ENCODE data around the gene CEP19.
"Not testable (repeated sequence)": the region's sequence is repeated elsewhere in the genome, so short reads cannot be mapped to it uniquely, and the experiment has no call there.

Gene CEP19, protein sequence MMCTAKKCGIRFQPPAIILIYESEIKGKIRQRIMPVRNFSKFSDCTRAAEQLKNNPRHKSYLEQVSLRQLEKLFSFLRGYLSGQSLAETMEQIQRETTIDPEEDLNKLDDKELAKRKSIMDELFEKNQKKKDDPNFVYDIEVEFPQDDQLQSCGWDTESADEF

GRCh38 chr3:196711838-196712513, at the start of gene CEP19, which contains the start of gene PIGX:
TSS of gene CEP19 (minus strand) at chr3:196712250. CDS start at chr3:196708657, 3,593 bp downstream.
TSS of gene PIGX (plus strand) at chr3:196712377.
- peak; percentile 30 to 91 for DNase-seq

DNA sequence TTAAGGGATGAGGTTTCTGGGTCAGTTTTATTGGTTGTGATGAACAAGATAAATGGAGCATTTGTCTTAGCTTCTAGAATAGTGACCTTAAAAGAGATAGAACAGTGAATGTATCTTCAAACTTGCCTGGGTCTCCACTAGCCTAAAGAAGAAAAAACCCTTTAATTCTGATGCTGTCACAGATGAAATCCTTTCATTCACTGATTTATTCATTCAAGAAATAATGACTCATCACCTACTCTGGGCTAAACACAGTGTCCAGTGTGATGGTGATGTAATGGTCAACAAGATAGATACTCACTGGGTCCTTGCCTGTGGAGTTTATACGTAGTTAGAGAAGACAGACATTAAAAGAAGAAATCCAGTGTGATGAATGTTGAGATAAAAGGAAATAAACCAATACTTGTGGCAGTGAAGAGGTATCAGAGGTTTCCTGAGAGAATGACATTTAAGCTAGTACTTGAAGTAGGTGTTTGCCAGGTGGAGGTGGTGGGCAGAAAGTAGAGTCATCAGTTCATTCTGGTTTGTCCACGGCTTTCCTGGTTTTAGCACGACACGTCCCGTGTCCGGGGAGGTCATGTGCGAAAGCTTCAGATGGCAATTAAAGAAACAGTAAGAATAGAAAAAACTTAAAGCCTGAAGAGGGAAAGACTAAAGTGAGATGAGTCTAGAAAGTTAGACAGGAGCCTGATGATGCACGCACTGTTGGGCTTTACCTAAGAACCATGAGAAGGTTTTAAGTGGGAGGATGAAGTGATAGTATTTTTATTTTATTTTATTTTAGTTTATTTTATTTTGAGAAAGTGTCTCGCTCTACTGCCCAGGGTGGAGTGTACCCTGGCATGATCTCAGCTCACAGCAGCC, 46.1 kb upstream of the CEP19 start:
- no peak for DNase-seq

- no peak for DNase-seq
Measured at GRCh38 chr3:196756732-196757131, 44.7 kb upstream of the CEP19 start.

GRCh38 chr3:196754091-196754981, 42.3 kb upstream of the CEP19 start:
- DNase-seq, result no peak

DNA sequence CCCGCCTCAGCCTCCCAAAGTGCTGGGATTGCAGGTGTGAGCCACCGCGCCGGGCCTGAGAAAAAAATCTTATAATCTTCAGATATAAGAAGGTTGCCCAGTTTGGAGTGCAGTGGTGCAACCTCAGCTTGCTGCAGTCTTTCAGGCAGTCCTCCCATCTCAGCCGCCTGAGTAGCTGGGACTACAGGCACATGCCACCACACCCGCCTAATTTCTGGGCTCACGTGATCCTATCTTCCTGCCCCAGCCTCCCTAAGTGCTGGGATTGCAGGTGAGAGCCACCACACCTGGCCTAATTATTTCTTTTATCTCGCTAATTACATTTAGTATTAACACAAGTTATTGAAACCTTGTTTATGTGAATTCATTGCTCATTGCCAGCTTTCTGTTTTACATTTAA, 41.2 kb upstream of the CEP19 start:
- DNase-seq, result no peak

- DNase-seq, result no peak
Measured at GRCh38 chr3:196749125-196749524, 37.1 kb upstream of the CEP19 start.

DNA sequence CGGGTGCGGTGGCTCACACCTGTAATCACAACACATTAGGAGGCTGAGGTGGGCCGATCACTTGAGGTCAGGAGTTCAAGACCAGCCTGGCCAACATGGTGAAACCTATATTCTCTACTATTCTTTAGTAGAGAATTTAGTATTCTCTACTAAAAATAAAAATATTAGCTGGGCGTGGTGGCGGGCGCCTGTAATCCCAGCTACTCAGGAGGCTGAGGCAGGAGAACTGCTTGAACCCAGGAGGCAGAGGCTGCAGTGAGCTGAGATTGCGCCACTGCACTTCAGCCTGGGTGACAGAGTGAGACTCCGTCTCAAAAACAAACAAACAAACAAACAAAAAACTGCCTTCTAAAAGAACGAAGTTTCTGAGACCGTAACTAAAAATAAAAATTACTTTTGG, 31.5 kb upstream of the CEP19 start:
- DNase-seq, result not testable (repeated sequence)

- DNase-seq, result no peak
Measured at GRCh38 chr3:196741249-196741889, 29.3 kb upstream of the CEP19 start.

GRCh38 chr3:196740481-196741248, 28.6 kb upstream of the CEP19 start:
- DNase-seq, result peak in 1 of 2 experiments; percentile 79

- peak; percentile 64 to 95 for DNase-seq
Measured at GRCh38 chr3:196739671-196740480, 27.8 kb upstream of the CEP19 start, which contains the start of gene PAK2. TSS of gene PAK2 (plus strand) at chr3:196739857. CDS start at chr3:196782647, 42,790 bp downstream.

DNA sequence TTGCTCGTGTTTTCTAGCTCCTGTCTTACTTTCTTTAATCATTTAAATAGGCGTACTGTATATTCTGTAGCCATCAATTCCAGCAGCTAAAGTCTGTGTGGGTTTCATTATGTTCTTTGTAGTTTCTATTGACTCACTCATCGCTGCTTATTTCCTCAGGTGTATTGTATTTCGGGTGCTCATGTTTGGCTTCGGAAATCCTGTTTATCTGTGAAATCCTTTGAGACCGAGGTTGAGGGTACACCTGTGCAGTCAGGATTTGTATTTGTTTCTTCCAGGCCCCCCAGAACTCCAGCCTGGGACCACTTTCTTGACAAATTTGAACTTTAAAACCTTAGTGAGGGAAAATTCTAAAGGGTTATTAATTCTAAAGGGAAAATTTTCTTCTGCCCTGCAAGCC, 25.6 kb upstream of the CEP19 start:
- no peak for DNase-seq

DNA sequence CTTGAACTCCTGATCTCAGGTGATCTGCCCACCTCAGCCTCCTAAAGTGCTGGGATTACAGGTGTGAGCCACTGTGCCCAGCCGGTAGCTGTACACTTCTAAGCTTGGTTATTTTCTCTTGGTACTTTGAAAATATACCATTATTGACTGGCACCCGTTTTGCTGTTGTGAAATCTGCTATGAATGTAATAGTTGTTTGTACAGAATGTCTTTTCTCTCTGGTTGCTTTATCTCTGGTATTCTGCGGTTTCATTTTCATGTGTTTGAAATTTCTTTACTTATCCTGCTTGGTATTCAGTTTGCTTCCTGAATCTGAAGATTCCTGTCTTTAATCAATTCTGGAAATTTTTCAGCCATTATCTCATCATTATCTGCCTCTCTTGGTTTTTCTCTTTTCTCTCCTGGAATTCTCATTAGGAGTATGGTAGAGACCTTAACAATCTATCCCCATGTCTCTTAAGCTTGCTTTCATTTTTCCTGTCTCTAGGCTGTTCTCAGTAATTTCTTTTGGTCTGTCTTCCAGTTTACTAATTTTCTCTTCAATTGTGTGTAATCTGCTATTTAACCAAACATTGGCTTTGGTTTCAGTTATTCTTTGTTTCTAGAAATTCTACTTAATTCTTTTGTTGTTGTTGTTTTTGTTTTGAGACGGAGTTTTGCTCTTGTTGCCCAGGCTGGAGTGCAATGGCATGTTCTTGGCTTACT, 24.8 kb upstream of the CEP19 start:
- DNase-seq, result no peak

GRCh38 chr3:196735751-196736150, 23.7 kb upstream of the CEP19 start:
- DNase-seq, result no peak

DNA sequence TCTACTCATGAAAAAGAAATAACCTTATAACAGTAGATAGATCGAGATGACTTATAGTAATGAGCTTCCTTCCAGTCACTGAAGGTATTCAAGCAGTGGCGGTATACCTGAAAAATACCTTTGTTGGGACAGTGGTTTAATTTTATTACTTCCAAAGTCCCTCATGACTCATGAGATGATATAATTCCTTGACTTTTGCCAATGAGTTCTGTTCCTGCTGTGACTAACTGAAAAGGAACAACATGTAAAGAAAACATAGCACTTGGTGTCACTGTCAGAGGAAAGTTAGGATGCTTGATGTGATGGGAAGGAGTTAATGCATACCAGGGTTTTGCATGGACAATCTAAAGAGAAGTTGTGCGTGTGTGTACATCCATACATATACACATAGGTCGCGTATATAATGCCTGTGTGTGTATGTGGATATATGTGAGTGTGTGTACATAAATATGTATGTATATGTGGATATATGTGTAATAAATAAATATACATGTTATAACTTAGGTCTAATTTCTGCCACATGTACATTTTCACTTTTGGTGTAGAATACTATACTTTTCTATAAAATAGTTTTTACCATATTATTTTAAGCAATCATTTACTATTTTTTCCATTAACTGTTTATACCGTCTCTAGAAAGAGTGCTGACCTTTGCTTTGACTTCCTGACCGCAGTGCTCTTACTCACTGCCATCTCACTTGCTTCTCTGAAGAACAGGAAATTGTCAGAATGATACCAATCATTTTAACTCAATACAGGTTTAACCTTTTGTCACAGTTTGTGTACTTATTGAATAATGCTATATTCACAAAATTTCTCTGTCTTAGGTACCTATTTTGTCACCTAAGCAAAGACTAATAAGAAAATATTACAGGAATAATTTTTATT, 15.0 kb upstream of the CEP19 start:
- DNase-seq, result no peak

DNA sequence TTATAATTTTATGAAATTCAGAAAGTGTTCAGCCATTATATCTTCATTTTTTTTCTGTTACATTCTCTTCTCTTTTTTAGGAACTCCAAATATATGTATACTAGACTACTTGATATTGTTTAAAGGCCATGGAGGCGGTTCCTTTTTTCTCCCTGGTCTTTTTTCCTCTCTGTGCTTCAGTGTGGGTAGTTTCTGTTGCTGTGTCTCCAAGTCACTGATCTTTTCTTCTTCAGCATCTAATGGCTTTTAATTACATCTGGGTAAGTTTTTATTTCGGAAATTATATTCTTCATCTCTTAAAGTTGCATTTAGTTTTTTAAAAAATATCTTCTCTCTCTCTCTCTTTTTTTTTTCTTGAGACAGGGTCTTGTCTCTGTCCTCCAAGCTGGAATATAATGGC, 9.0 kb upstream of the CEP19 start:
- DNase-seq, result no peak

DNA sequence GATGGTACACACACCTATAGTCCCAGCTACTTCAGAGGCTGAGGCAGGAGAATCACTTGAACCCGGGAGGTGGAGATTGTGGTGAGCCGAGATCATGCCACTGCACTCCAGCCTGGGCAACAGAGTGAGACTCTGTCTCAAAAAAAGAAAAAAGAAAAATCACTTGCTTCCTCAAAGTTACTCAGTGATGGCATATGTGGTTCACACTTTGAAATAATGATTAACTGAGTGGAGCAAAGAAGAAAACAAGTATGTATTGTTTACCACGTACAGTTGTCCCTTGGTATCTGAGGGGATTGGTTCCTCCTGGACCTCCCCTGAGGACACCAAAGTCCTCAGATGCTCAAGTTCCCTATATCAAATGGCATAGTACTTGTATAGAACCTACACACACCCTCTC, 5.1 kb upstream of the CEP19 start:
- DNase-seq, result not testable (repeated sequence)

DNA sequence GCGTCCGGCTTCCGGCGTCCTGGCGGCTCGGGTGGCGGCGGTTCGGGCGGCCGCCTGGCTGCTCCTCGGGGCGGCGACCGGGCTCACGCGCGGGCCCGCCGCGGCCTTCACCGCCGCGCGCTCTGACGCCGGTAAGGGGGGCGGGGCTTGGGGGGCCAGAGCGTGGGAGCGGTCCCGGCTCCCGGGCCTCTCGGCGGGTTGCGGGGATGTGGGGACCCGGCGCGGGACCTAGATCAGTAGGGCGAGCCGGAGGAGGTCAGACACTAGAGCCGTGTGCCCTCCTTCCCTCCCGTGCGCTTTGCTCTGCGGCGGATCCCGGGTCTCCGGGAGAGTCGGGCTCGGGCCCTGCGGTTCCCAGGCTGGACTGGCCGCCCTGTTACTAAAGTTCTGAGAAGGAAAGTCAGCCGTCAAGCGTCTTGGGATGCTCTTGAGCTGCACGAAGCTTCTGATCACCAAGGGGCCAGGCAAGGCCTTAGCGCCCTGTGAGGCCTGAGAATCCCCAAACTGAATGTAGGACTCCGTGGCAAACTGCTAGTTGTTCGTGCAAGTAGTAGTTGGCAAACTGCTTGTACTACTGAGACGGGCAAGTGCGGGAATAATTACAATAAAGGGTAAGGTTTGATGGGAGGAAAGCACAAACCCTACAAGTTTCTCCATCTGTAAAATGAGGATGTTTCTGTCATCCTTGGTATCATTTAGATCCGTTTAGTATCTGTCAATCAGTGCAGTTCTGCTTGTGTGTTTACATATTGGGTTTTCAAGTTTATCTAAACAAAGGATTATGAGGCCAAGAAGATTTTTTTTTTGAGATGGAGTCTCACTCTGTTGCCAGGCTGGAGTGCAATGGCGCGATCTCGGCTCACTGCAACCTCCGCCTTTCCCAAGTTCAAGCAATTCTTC, 714 bp upstream of the CEP19 start:
- peak in 1 of 2 experiments; percentile 89 for DNase-seq

DNA sequence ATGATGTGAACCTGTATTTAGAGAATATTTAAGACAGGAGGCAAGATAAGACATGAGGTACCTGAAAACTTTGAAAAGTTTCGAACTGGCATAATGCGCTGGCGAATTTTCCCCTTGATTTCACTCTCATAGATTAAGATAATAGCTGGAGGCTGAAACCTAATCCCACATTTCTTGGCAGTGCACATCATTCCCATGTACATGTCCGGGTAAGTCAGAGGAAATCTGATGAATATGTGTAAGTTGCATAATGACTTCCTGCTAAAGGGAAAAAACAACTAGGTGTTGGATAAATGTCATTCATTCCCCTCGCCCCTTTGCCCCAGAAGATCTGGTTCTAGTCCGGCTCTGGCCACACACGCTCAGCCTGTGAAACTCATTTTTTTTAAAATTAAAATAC, 3.6 kb downstream of the CEP19 start:
- no peak for DNase-seq

Measured in NCI-H526 (cell line).